Stimulated activated CD8-positive, alpha-beta memory T cell treated with anti-CD3 and anti-CD28 coated beads, Interleukin-15, amount 100 ng/mL, for 4 hours (primary cell): ENCODE measurements around the gene TJP3.

Experiments used
- DNase-seq, 2 donors: peaks; one replicate each; pipeline ENCODE4 v3.0.0-alpha.2; 2020; ENCODE audit warnings: low read depth in 2 of 2

TJP3 gene

GRCh38 chr19:3784607-3785450 lies 76.6 kb downstream of the TJP3 start:
- no peak for DNase-seq

GRCh38 chr19:3785451-3785937 lies 77.3 kb downstream of the TJP3 start:
- peak; percentile 36 to 60 for DNase-seq

- DNase-seq, result peak in 1 of 2 donors; percentile 55
Observed at GRCh38 chr19:3785938-3786824, 78.0 kb downstream of the TJP3 start, which contains the start of gene MATK. Gene MATK (minus strand): TSS chr19:3786381. CDS start chr19:3785135, 1,246 bp downstream.

- DNase-seq, result no peak
Observed at GRCh38 chr19:3788996-3789778, 81.0 kb downstream of the TJP3 start.

GRCh38 chr19:3790209-3790734 lies 82.1 kb downstream of the TJP3 start:
- DNase-seq, result no peak

GRCh38 chr19:3790941-3791340 lies 82.8 kb downstream of the TJP3 start:
- DNase-seq, result no peak

- DNase-seq, result no peak
Observed at GRCh38 chr19:3792114-3792513, 83.9 kb downstream of the TJP3 start.

GRCh38 chr19:3793799-3794198 lies 85.6 kb downstream of the TJP3 start:
- no peak for DNase-seq

GRCh38 chr19:3796358-3796757 lies 88.2 kb downstream of the TJP3 start:
- DNase-seq, result no peak

- no peak for DNase-seq
Observed at GRCh38 chr19:3798137-3798536, 90.0 kb downstream of the TJP3 start.
